GM23338 (cell line): ENCODE data around the gene PTPA.
"Not testable (repeated sequence)": the region's sequence is repeated elsewhere in the genome, so short reads cannot be mapped to it uniquely, and the experiment has no call there.

Experiments used
- EZH2 ChIP-seq: fragments of 200-600 bp; sonication (generic); IDR thresholded peaks from one replicate; pipeline ENCODE4 v1.8.0; 2017; ENCODE audit warnings: antibody characterized with exemption, mild to moderate bottlenecking, low read depth; ENCODE audit not compliant: unreplicated experiment
- POLR2AphosphoS5 ChIP-seq: IDR thresholded peaks from 2 replicates; pipeline ENCODE4 v1.6.1; 2016; ENCODE audit warnings: antibody characterized with exemption, low read depth
- TF ChIP-seq, protein P1 (sequence below), 2 experiments: fragments of 200-600 bp in 1 of 2; sonication (generic) in 1 of 2; conservative IDR thresholded peaks; 2 replicates each; pipeline versions ENCODE4 v1.5.1 to v1.6.1; 2016 to 2017; ENCODE audit warnings: antibody characterized with exemption in 2 of 2, low read depth in 2 of 2, mild to moderate bottlenecking in 2 of 2, moderate library complexity in 1 of 2

DNA sequence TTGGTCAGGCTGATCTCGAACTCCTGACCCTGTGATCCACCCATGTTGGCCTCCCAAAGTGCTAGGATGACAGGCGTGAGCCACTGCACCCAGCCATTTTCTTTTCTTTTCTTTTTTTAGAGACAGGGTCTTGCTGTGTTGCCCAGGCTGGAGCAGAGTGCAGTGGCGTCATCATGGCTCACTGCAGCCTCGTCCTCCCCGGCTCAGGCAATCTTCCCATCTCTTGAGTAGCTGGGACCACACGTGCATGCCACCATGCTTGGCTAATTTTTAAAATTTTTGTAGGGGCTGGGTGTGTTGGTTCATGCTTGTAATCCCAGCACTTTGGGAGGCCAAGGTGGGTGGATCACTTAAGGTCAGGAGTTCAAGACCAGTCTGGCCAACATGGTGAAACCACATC is 85.8 kb downstream of the PTPA start:
- TF ChIP-seq POLR2AphosphoS5, EZH2: not testable (repeated sequence)
- TF ChIP-seq, protein P1, sequence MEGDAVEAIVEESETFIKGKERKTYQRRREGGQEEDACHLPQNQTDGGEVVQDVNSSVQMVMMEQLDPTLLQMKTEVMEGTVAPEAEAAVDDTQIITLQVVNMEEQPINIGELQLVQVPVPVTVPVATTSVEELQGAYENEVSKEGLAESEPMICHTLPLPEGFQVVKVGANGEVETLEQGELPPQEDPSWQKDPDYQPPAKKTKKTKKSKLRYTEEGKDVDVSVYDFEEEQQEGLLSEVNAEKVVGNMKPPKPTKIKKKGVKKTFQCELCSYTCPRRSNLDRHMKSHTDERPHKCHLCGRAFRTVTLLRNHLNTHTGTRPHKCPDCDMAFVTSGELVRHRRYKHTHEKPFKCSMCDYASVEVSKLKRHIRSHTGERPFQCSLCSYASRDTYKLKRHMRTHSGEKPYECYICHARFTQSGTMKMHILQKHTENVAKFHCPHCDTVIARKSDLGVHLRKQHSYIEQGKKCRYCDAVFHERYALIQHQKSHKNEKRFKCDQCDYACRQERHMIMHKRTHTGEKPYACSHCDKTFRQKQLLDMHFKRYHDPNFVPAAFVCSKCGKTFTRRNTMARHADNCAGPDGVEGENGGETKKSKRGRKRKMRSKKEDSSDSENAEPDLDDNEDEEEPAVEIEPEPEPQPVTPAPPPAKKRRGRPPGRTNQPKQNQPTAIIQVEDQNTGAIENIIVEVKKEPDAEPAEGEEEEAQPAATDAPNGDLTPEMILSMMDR (conservative IDR thresholded peaks at IDR 0.05; ENCODE audit: low read depth in 2 of 2) = not testable (repeated sequence)
